Calu3 (cell line): ENCODE data around the gene MLLT3. TPM values are rescaled to one million over a fixed set of nuclear protein-coding genes. Genes with fewer than 3 reads are reported as not detected.

Source experiments
- BruUV-seq: library from RNA; stranded (reverse); fragments of 400-500 nt; replicated peaks from 2 replicates; lab custom pipeline; 2021; lab: Mats Ljungman, UMichigan
- CTCF ChIA-PET: fragments of 300-600 bp; sonication (Branson Sonifier 250); formaldehyde crosslinking; loops from one replicate; lab custom pipeline; 2022; ENCODE audit warnings: antibody characterized with exemption; lab: Charles Lee
- DNase-seq: peaks from one replicate; pipeline ENCODE4 v3.0.0; 2022
- H3K27ac Mint-ChIP-seq: one replicate; pipeline ENCODE4 v1.8.0; 2022; ENCODE audit warnings: mixed read lengths; ENCODE audit not compliant: unreplicated experiment
- H3K27me3 Mint-ChIP-seq: one replicate; pipeline ENCODE4 v1.8.0; 2022; ENCODE audit warnings: mixed read lengths; ENCODE audit not compliant: unreplicated experiment
- H3K36me3 Mint-ChIP-seq: one replicate; pipeline ENCODE4 v1.8.0; 2022; ENCODE audit warnings: mild to moderate bottlenecking, moderate library complexity, mixed read lengths; ENCODE audit not compliant: insufficient read depth, unreplicated experiment
- H3K4me1 Mint-ChIP-seq: one replicate; pipeline ENCODE4 v1.8.0; 2022; ENCODE audit warnings: mild to moderate bottlenecking, low read depth, mixed read lengths; ENCODE audit not compliant: unreplicated experiment
- H3K4me3 Mint-ChIP-seq: one replicate; pipeline ENCODE4 v1.8.0; 2022; ENCODE audit warnings: mild to moderate bottlenecking, low read depth, moderate library complexity, mixed read lengths; ENCODE audit not compliant: unreplicated experiment
- H3K9me3 Mint-ChIP-seq: one replicate; pipeline ENCODE4 v1.8.0; 2022; ENCODE audit warnings: low read depth, mixed read lengths; ENCODE audit not compliant: unreplicated experiment
- CTCF ChIP-seq: fragments of 200-600 bp; IDR thresholded peaks from one replicate; pipeline ENCODE4 v1.8.0; 2022; ENCODE audit warnings: antibody characterized with exemption; ENCODE audit not compliant: unreplicated experiment
- intact Hi-C: fragments of 100-400 bp; cut with micrococcal nuclease; formaldehyde crosslinking; loops from one replicate; pipeline ENCODE4 v1.10.0; 2022; ENCODE audit not compliant: unreplicated experiment
- total RNA-seq: library from RNA; stranded (reverse); gene quantifications from 2 replicates; pipeline ENCODE4 v1.2.3, GENCODE V29; 2022

The MLLT3 gene
- total RNA-seq, 1 experiment from 2014 or later: 23.1 TPM

GRCh38 chr9:20499013-20499412, 123.3 kb downstream of the MLLT3 start:
- Mint-ChIP-seq H3K27me3 (no peaks in the 10 kb centered on the region), H3K4me3 (no peak overlapping the region), H3K4me1 (no peaks in the 10 kb centered on the region), H3K27ac (no peak overlapping the region), H3K9me3 (no peaks in the 10 kb centered on the region), H3K36me3 (no peaks in the 10 kb centered on the region)
- CTCF ChIA-PET: no interaction called here
- intact Hi-C loops: no loop called here
- no peak for TF ChIP-seq CTCF
- no TSS peak for BruUV-seq
- no peak for DNase-seq

GRCh38 chr9:20496328-20496727, 126.0 kb downstream of the MLLT3 start:
- intact Hi-C loops: no loop called here
- no TSS peak for BruUV-seq
- no peaks in the 10 kb centered on the region for H3K9me3 Mint-ChIP-seq
- CTCF ChIA-PET: no interaction called here
- no peaks in the 10 kb centered on the region for H3K27me3 Mint-ChIP-seq
- no peaks in the 10 kb centered on the region for H3K36me3 Mint-ChIP-seq
- no peak overlapping the region for H3K27ac Mint-ChIP-seq
- no peak for TF ChIP-seq CTCF
- H3K4me1 Mint-ChIP-seq: no peaks in the 10 kb centered on the region
- no peak overlapping the region for H3K4me3 Mint-ChIP-seq
- DNase-seq: no peak

- Mint-ChIP-seq H3K27me3 (no peaks in the 10 kb centered on the region), H3K27ac (no peak overlapping the region), H3K36me3 (no peaks in the 10 kb centered on the region), H3K9me3 (no peaks in the 10 kb centered on the region), H3K4me1 (no peaks in the 10 kb centered on the region), H3K4me3 (no peak overlapping the region)
- intact Hi-C loops: no loop called here
- TF ChIP-seq CTCF: no peak
- CTCF ChIA-PET: no interaction called here
- DNase-seq: no peak
- no TSS peak for BruUV-seq
Observed at GRCh38 chr9:20495098-20495497, 127.2 kb downstream of the MLLT3 start.

GRCh38 chr9:20494035-20494434, 128.3 kb downstream of the MLLT3 start:
- no peak overlapping the region for H3K27ac Mint-ChIP-seq
- no peaks in the 10 kb centered on the region for H3K27me3 Mint-ChIP-seq
- H3K9me3 Mint-ChIP-seq: no peaks in the 10 kb centered on the region
- intact Hi-C loops: no loop called here
- CTCF ChIA-PET: no interaction called here
- H3K4me1 Mint-ChIP-seq: no peaks in the 10 kb centered on the region
- DNase-seq: no peak
- no peaks in the 10 kb centered on the region for H3K36me3 Mint-ChIP-seq
- TF ChIP-seq CTCF: no peak
- H3K4me3 Mint-ChIP-seq: no peak overlapping the region
- BruUV-seq: no TSS peak
